ENCODE measurements around the gene ELOVL5. TPM values are rescaled to one million over a fixed set of nuclear protein-coding genes. Genes with fewer than 3 reads are reported as not detected.

Gene ELOVL5
- total RNA-seq (128 and 134 TPM in 2 replicates), polyA plus RNA-seq (144 and 149 TPM in 2 replicates), polyA minus RNA-seq (126 and 142 TPM in 2 replicates)
- 181 TPM for total RNA-seq (2013)

GRCh38 chr6:53348371-53349208 is at the start of gene ELOVL5:
ELOVL5 (minus strand) TSS chr6:53348950; CDS start chr6:53295699, 53,251 bp downstream.
- peak within 1 kb of the TSS; percentile 78 for H3K4me2 ChIP-seq (replicated peaks; ENCODE audit: low read depth, low read length, poor library complexity, severe bottlenecking)

More at GRCh38 chr6:53348371-53349208, at the start of gene ELOVL5:
- Mint-ChIP-seq H3K27me3 (no peaks in the 10 kb centered on the region), H3K4me3 (peak within 1 kb of the TSS; percentile 94), H3K4me1 (peaks cover 59% of the 10 kb centered on the region), H3K9me3 (ENCODE audit: insufficient read depth) (no peaks in the 10 kb centered on the region), H3K27ac (peak within 1 kb of the TSS; percentile 99)
- H3K79me2 ChIP-seq (ENCODE audit: control insufficient read depth, insufficient read depth, low read length): peaks cover 80% of the 10 kb centered on the region
- ChIA-PET POLR2A (interaction anchor here (0.5 to 3.4 kb wide), 11 partner anchors 9 to 1044 kb away, joined by 3 to 36 read pairs (median 3); no protein-coding TSS in a partner anchor), CTCF (interaction anchor here (1.0 to 7.3 kb wide), 13 partner anchors 9 to 176 kb away, joined by 3 to 40 read pairs (median 5); no protein-coding TSS in a partner anchor)
- TF ChIP-seq CTCF (IDR thresholded peaks at IDR 0.05) (no peak), EZH2 (IDR thresholded peaks at IDR 0.05; ENCODE audit: borderline replicate concordance, insufficient read depth, low read depth, low read length, poor library complexity, severe bottlenecking) (no peak)
- H3K9me3 ChIP-seq (ENCODE audit: control extremely low read depth in 1 of 3, control insufficient read depth in 2 of 3, insufficient read depth in 1 of 3, low read length in 2 of 3): no peaks in the 10 kb centered on the region
- intact Hi-C loops (cut with micrococcal nuclease): loop anchor here (1.0 kb wide), 4 partner anchors 10 to 176 kb away; no protein-coding TSS in a partner anchor
- peak within 1 kb of the TSS; percentile 82 for H3K9ac ChIP-seq (ENCODE audit: low read length)
- DNase-seq (peak; percentile 99), ATAC-seq (ENCODE audit: low read depth) (peak; percentile 79)
- H4K20me1 ChIP-seq (ENCODE audit: control insufficient read depth, insufficient read depth, low read length, poor library complexity, severe bottlenecking): peaks cover 45% of the 10 kb centered on the region
- peak within 1 kb of the TSS; percentile 72 for H2AFZ ChIP-seq (ENCODE audit: insufficient read depth, low read depth, low read length, poor library complexity, severe bottlenecking)
- H3K4me1 ChIP-seq (ENCODE audit: control insufficient read depth in 2 of 2, insufficient read depth in 2 of 2, low read length in 2 of 2): peaks cover 35 to 36% of the 10 kb centered on the region in 2 donors
- no peaks in the 10 kb centered on the region for H3K27me3 ChIP-seq (replicated peaks in 1 of 4; ENCODE audit: control extremely low read depth in 1 of 4, control insufficient read depth in 3 of 4, insufficient read depth in 4 of 4, low read length in 3 of 4)
- WGBS (ENCODE audit: insufficient coverage): under 1% methylated on average over 101 of the region's 101 CpGs
- peak within 1 kb of the TSS; percentile 65 to 97 (median 86) for H3K4me3 ChIP-seq (ENCODE audit: control extremely low read depth in 1 of 5, extremely low read depth in 1 of 5, insufficient read depth in 1 of 5, low read depth in 2 of 5, low read length in 4 of 5)
- H3K36me3 ChIP-seq (replicated peaks in 1 of 2; ENCODE audit: control extremely low read depth in 1 of 2, control insufficient read depth in 1 of 2, extremely low read depth in 1 of 2, insufficient read depth in 2 of 2, low read length in 1 of 2): peaks cover 2 to 21% of the 10 kb centered on the region in 2 experiments
- H3K27ac ChIP-seq (ENCODE audit: low read length in 2 of 2): peak within 1 kb of the TSS; percentile 84 to 91
